ENCODE results near the gene TRAPPC8.

TRAPPC8 gene

GRCh38 chr18:31840499-31840898 lies 102.4 kb downstream of the TRAPPC8 start:
- no peak for TF ChIP-seq EZH2 (IDR thresholded peaks at IDR 0.05; ENCODE audit: borderline replicate concordance, low read length)
- TF ChIP-seq, protein P1, sequence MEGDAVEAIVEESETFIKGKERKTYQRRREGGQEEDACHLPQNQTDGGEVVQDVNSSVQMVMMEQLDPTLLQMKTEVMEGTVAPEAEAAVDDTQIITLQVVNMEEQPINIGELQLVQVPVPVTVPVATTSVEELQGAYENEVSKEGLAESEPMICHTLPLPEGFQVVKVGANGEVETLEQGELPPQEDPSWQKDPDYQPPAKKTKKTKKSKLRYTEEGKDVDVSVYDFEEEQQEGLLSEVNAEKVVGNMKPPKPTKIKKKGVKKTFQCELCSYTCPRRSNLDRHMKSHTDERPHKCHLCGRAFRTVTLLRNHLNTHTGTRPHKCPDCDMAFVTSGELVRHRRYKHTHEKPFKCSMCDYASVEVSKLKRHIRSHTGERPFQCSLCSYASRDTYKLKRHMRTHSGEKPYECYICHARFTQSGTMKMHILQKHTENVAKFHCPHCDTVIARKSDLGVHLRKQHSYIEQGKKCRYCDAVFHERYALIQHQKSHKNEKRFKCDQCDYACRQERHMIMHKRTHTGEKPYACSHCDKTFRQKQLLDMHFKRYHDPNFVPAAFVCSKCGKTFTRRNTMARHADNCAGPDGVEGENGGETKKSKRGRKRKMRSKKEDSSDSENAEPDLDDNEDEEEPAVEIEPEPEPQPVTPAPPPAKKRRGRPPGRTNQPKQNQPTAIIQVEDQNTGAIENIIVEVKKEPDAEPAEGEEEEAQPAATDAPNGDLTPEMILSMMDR (IDR thresholded peaks at IDR 0.05; ENCODE audit: low read length): no peak
- no peaks in the 10 kb centered on the region; the same call in 1 of the 2 replicates for H3F3A ChIP-seq (ENCODE audit: insufficient read depth, low read length)

GRCh38 chr18:31837879-31838278 lies 105.0 kb downstream of the TRAPPC8 start:
- no peak overlapping the region for H3K4me3 ChIP-seq (ENCODE audit: low read depth, low read length, poor library complexity, severe bottlenecking)
- no peak overlapping the region for H3K27ac ChIP-seq (ENCODE audit: low read depth, low read length, poor library complexity, severe bottlenecking)
- no peaks in the 10 kb centered on the region; the same call in 1 of the 2 replicates for H3F3A ChIP-seq (ENCODE audit: insufficient read depth, low read length)
- H2AFZ ChIP-seq (ENCODE audit: low read length): no peak overlapping the region
- peaks cover 65% of the 10 kb centered on the region for H3K36me3 ChIP-seq (ENCODE audit: insufficient read depth, low read length)
- TF ChIP-seq, protein P1 (IDR thresholded peaks at IDR 0.05; ENCODE audit: low read length): no peak
- TF ChIP-seq EZH2 (IDR thresholded peaks at IDR 0.05; ENCODE audit: borderline replicate concordance, low read length): no peak
- no peaks in the 10 kb centered on the region for H3K9me2 ChIP-seq (ENCODE audit: low read depth, low read length)
- no peaks in the 10 kb centered on the region for H3K4me1 ChIP-seq (ENCODE audit: insufficient read depth, low read length, severe bottlenecking)
- no peak overlapping the region for H3K4me2 ChIP-seq (ENCODE audit: low read length)
- H3K9me3 ChIP-seq (ENCODE audit: low read length): no peaks in the 10 kb centered on the region
- no peak overlapping the region for H3K9ac ChIP-seq (ENCODE audit: low read length)
- H4K20me1 ChIP-seq (ENCODE audit: insufficient read depth, low read length): no peaks in the 10 kb centered on the region
- H3K79me2 ChIP-seq (ENCODE audit: insufficient read depth, low read length): no peaks in the 10 kb centered on the region
- H3K27me3 ChIP-seq (ENCODE audit: insufficient read depth, low read length): no peaks in the 10 kb centered on the region

More at GRCh38 chr18:31840499-31840898, 102.4 kb downstream of the TRAPPC8 start:
- Histone ChIP-seq H3K9ac (ENCODE audit: low read length) (no peak overlapping the region), H3K27me3 (ENCODE audit: insufficient read depth, low read length) (no peaks in the 10 kb centered on the region), H3K4me2 (ENCODE audit: low read length) (no peak overlapping the region), H3K9me2 (ENCODE audit: low read depth, low read length) (no peaks in the 10 kb centered on the region), H3K4me3 (ENCODE audit: low read depth, low read length, poor library complexity, severe bottlenecking) (no peak overlapping the region), H2AFZ (ENCODE audit: low read length) (no peak overlapping the region), H3K27ac (ENCODE audit: low read depth, low read length, poor library complexity, severe bottlenecking) (no peak overlapping the region), H4K20me1 (ENCODE audit: insufficient read depth, low read length) (no peaks in the 10 kb centered on the region), H3K9me3 (ENCODE audit: low read length) (no peaks in the 10 kb centered on the region), H3K36me3 (ENCODE audit: insufficient read depth, low read length) (peaks cover 60% of the 10 kb centered on the region), H3K4me1 (ENCODE audit: insufficient read depth, low read length, severe bottlenecking) (no peaks in the 10 kb centered on the region), H3K79me2 (ENCODE audit: insufficient read depth, low read length) (no peaks in the 10 kb centered on the region)

DNA sequence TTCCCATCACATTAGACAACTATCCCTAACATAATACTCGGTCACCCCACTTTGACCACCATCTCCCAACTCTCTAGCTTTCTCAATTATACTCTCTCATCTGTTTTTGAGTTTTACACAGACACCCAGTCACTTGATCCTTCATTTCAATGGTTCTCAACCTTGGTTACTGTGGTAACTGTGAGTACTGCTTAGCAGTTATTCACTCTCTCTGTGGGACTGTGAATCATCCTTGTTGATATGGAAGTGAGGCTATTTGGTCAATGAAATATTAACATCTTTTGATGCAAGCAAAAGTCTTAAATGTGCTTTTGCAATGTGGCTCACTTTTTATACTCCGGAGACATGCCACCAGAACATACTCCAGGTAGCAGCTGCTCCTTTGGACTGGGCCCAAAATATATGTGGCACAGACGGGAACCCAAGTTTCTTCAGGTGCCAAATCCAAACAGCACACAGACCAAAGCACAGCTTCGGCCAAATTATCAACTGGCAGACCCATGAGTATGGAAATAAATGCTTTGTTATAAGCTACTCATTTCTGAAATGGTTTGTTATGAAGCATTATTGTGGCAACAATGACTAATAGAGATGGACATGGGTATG lies 107.3 kb downstream of the TRAPPC8 start:
- Histone ChIP-seq H3K27me3 (ENCODE audit: insufficient read depth, low read length) (no peaks in the 10 kb centered on the region), H3K9me3 (ENCODE audit: low read length) (no peaks in the 10 kb centered on the region), H3K4me2 (ENCODE audit: low read length) (no peak overlapping the region), H3F3A (ENCODE audit: insufficient read depth, low read length) (no peaks in the 10 kb centered on the region), H3K36me3 (ENCODE audit: insufficient read depth, low read length) (peaks cover 59% of the 10 kb centered on the region), H3K4me1 (ENCODE audit: insufficient read depth, low read length, severe bottlenecking) (no peaks in the 10 kb centered on the region), H4K20me1 (ENCODE audit: insufficient read depth, low read length) (no peaks in the 10 kb centered on the region), H3K9ac (ENCODE audit: low read length) (no peak overlapping the region), H2AFZ (ENCODE audit: low read length) (no peak overlapping the region), H3K27ac (ENCODE audit: low read depth, low read length, poor library complexity, severe bottlenecking) (no peak overlapping the region), H3K79me2 (ENCODE audit: insufficient read depth, low read length) (no peaks in the 10 kb centered on the region), H3K4me3 (ENCODE audit: low read depth, low read length, poor library complexity, severe bottlenecking) (no peak overlapping the region), H3K9me2 (ENCODE audit: low read depth, low read length) (no peaks in the 10 kb centered on the region)
- TF ChIP-seq, protein P1 (IDR thresholded peaks at IDR 0.05; ENCODE audit: low read length): no peak
- no peak for TF ChIP-seq EZH2 (IDR thresholded peaks at IDR 0.05; ENCODE audit: borderline replicate concordance, low read length)
